Measurements from ENCODE around the gene TTLL12.
"Not testable (repeated sequence)": the region's sequence is repeated elsewhere in the genome, so short reads cannot be mapped to it uniquely, and the experiment has no call there.

Gene TTLL12

DNA sequence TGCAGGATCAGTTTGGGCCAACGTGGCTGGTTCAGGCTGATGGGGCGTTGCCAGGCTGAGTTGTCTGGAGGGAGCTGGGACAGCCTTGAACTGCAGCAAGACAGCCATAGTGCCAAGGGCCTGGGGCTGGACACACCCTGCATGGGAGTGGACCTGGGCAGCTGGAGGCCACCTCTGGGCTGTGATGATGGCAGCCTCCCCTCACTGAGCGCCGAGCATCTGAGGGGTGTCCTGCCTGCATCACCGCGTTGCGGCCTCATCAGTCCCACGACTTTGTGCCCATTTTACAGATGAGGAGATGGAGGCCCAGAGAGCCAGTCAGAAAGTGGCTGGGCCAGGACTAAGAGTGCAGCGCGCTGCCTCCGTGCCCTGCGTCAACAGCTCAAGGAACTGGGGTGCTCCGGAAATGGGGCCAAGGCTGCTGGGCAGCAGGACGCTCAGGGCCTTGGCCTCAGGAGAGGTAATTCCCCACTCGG is 36.2 kb downstream of the TTLL12 start:
- Histone ChIP-seq H3K4me1 (ENCODE audit: low read length) (peaks cover 28% of the 10 kb centered on the region), H3K9ac (ENCODE audit: low read length) (peak overlapping the region; percentile 66), H3K4me2 (ENCODE audit: low read length) (peak overlapping the region; percentile 92), H3K27me3 (ENCODE audit: low read depth, low read length) (peaks cover 6% of the 10 kb centered on the region), H2AFZ (ENCODE audit: low read depth, low read length) (peak overlapping the region; percentile 90), H3K9me3 (ENCODE audit: insufficient read depth, low read length) (no peaks in the 10 kb centered on the region), H3K79me2 (ENCODE audit: low read length) (no peaks in the 10 kb centered on the region), H4K20me1 (ENCODE audit: insufficient read depth, low read length) (no peaks in the 10 kb centered on the region), H3K36me3 (replicated peaks; ENCODE audit: low read depth, low read length) (no peaks in the 10 kb centered on the region), H3K4me3 (ENCODE audit: low read length) (peak overlapping the region; percentile 83), H3K27ac (ENCODE audit: low read length) (no peak overlapping the region)
- TF ChIP-seq, protein P1, sequence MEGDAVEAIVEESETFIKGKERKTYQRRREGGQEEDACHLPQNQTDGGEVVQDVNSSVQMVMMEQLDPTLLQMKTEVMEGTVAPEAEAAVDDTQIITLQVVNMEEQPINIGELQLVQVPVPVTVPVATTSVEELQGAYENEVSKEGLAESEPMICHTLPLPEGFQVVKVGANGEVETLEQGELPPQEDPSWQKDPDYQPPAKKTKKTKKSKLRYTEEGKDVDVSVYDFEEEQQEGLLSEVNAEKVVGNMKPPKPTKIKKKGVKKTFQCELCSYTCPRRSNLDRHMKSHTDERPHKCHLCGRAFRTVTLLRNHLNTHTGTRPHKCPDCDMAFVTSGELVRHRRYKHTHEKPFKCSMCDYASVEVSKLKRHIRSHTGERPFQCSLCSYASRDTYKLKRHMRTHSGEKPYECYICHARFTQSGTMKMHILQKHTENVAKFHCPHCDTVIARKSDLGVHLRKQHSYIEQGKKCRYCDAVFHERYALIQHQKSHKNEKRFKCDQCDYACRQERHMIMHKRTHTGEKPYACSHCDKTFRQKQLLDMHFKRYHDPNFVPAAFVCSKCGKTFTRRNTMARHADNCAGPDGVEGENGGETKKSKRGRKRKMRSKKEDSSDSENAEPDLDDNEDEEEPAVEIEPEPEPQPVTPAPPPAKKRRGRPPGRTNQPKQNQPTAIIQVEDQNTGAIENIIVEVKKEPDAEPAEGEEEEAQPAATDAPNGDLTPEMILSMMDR (IDR thresholded peaks at IDR 0.05; ENCODE audit: low read depth, low read length): no peak
- TF ChIP-seq EZH2phosphoT487 (IDR thresholded peaks at IDR 0.05; ENCODE audit: low read depth): no peak

DNA sequence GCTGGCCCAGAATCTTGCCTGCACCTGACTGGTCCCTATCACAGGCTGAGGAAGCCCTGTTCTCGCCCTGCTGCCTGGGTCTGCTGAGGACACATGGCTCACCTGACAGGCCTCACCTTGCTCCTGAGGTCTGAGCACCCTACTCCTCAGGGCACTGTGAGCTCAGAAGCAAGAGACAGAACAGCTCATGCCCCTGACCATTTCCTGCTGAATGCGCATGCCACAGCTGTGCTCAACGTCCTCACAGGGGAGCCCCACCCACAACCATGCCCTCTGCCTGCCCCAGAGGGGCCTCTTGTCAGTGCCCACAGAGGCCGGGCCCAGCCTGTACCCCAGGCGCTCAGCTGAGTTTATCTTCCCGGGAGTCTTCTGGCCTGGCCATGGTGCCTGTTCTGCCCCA is 38.4 kb downstream of the TTLL12 start:
- H3K4me1 ChIP-seq (ENCODE audit: low read length): peaks cover 32% of the 10 kb centered on the region
- H3K4me3 ChIP-seq (ENCODE audit: low read length): no peak overlapping the region
- H3K9ac ChIP-seq (ENCODE audit: low read length): no peak overlapping the region
- TF ChIP-seq, protein P1 (IDR thresholded peaks at IDR 0.05; ENCODE audit: low read depth, low read length): no peak
- TF ChIP-seq EZH2phosphoT487 (IDR thresholded peaks at IDR 0.05; ENCODE audit: low read depth): no peak
- H3K36me3 ChIP-seq (replicated peaks; ENCODE audit: low read depth, low read length): no peaks in the 10 kb centered on the region
- no peaks in the 10 kb centered on the region for H3K9me3 ChIP-seq (ENCODE audit: insufficient read depth, low read length)
- H3K4me2 ChIP-seq (ENCODE audit: low read length): no peak overlapping the region
- peaks cover 6% of the 10 kb centered on the region for H3K27me3 ChIP-seq (ENCODE audit: low read depth, low read length)
- no peaks in the 10 kb centered on the region for H4K20me1 ChIP-seq (ENCODE audit: insufficient read depth, low read length)
- no peak overlapping the region for H3K27ac ChIP-seq (ENCODE audit: low read length)
- H2AFZ ChIP-seq (ENCODE audit: low read depth, low read length): no peak overlapping the region
- no peaks in the 10 kb centered on the region for H3K79me2 ChIP-seq (ENCODE audit: low read length)

DNA sequence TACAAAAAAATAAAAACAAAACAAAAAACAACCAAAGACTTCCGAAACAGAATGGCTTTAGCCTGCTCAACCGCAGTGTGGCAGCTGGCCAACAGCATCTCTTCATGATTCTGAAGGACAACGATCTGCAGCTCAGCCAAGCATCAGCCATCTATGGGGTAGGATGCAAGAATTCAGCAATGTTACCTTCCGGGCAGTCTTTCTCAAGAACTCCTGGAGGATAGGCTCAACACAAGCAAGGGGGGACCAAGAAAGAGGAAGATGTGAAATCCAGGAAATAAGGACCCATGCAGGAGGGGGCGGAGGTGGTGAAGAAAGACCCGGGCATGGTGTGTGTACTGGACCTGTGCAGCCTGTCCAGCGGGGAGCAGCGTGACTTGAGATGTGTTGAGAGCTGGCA is 39.1 kb downstream of the TTLL12 start:
- TF ChIP-seq EZH2phosphoT487 (IDR thresholded peaks at IDR 0.05; ENCODE audit: low read depth): no peak
- TF ChIP-seq, protein P1 (IDR thresholded peaks at IDR 0.05; ENCODE audit: low read depth, low read length): no peak
- no peaks in the 10 kb centered on the region for H3K36me3 ChIP-seq (replicated peaks; ENCODE audit: low read depth, low read length)
- no peak overlapping the region for H3K9ac ChIP-seq (ENCODE audit: low read length)
- no peak overlapping the region for H3K4me3 ChIP-seq (ENCODE audit: low read length)
- no peaks in the 10 kb centered on the region for H3K9me3 ChIP-seq (ENCODE audit: insufficient read depth, low read length)
- H4K20me1 ChIP-seq (ENCODE audit: insufficient read depth, low read length): no peaks in the 10 kb centered on the region
- peaks cover 30% of the 10 kb centered on the region for H3K4me1 ChIP-seq (ENCODE audit: low read length)
- peak overlapping the region; percentile 61; the same call in 1 of the 2 replicates for H2AFZ ChIP-seq (ENCODE audit: low read depth, low read length)
- H3K4me2 ChIP-seq (ENCODE audit: low read length): peak overlapping the region; percentile 45; the same call in 1 of the 2 replicates
- H3K27ac ChIP-seq (ENCODE audit: low read length): no peak overlapping the region
- H3K27me3 ChIP-seq (ENCODE audit: low read depth, low read length): peaks cover 6% of the 10 kb centered on the region
- peaks cover 3% of the 10 kb centered on the region for H3K79me2 ChIP-seq (ENCODE audit: low read length)

DNA sequence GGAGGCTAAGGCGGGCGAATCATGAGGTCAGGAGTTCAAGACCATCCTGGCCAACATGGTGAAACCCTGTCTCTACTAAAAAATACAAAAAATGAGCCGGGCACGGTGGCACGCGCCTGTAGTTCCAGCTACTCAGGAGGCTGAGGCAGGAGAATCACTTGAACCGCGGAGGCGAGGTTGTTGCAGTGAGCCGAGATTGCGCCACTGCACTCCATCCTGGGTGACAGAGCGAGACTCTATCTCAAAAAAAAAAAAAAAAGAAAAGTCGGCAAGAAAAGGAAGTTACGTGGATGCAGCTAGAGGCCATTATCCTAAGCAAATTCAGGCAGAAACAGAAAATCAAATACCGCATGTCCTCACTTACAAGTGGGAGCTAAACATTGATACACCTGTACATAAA is 40.6 kb downstream of the TTLL12 start:
- not testable (repeated sequence) for H3K9ac ChIP-seq (ENCODE audit: low read length); H3K9me3 ChIP-seq (ENCODE audit: insufficient read depth, low read length); H4K20me1 ChIP-seq (ENCODE audit: insufficient read depth, low read length); H3K27ac ChIP-seq (ENCODE audit: low read length); H3K27me3 ChIP-seq (ENCODE audit: low read depth, low read length); H3K36me3 ChIP-seq (replicated peaks; ENCODE audit: low read depth, low read length)
- H3K4me3 ChIP-seq (ENCODE audit: low read length): peak overlapping the region; percentile 6; the same call in 1 of the 2 replicates
- peaks cover 27% of the 10 kb centered on the region for H3K4me1 ChIP-seq (ENCODE audit: low read length)
- peaks cover 18% of the 10 kb centered on the region for H3K79me2 ChIP-seq (ENCODE audit: low read length)
- H3K4me2 ChIP-seq (ENCODE audit: low read length): peak overlapping the region; percentile 25
- peak overlapping the region; percentile 54 for H2AFZ ChIP-seq (ENCODE audit: low read depth, low read length)

DNA sequence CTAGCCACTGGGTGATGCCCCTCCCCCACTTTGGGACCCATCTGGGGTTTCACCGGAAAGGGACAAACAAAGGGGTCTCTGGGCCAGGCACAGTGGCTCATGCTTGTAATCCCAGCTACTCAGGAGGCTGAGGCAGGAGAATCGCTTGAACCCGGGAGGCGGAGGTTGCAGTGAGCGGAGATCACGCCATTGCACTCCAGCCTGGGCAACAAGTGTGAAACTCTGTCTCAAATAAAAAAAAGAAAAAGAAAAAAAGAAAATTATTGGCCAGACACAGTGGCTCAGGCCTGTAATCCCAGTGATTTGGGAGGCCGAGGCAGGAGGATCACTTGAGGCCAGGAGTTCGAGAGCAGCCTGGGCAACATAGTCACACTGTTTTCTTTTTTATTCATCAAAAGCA is 41.6 kb downstream of the TTLL12 start:
- H3K4me3 ChIP-seq (ENCODE audit: low read length); H3K27ac ChIP-seq (ENCODE audit: low read length); H3K9ac ChIP-seq (ENCODE audit: low read length); H3K27me3 ChIP-seq (ENCODE audit: low read depth, low read length); H2AFZ ChIP-seq (ENCODE audit: low read depth, low read length); H4K20me1 ChIP-seq (ENCODE audit: insufficient read depth, low read length); H3K9me3 ChIP-seq (ENCODE audit: insufficient read depth, low read length); H3K4me2 ChIP-seq (ENCODE audit: low read length): not testable (repeated sequence)
- H3K36me3 ChIP-seq (replicated peaks; ENCODE audit: low read depth, low read length): peaks cover 13% of the 10 kb centered on the region
- peaks cover 27% of the 10 kb centered on the region for H3K4me1 ChIP-seq (ENCODE audit: low read length)
- H3K79me2 ChIP-seq (ENCODE audit: low read length): peaks cover 23% of the 10 kb centered on the region
